Parathyroid adenoma (tissue), 2 donors: Measurements from ENCODE around the gene APLP2.

Source experiments
- H2AFZ ChIP-seq: fragments of 300-600 bp; sonication (generic); one replicate; pipeline ENCODE4 v1.7.0; 2017; ENCODE audit warnings: antibody characterized with exemption, mild to moderate bottlenecking
- H3K27ac ChIP-seq: fragments of 300-600 bp; sonication (generic); one replicate; pipeline ENCODE4 v1.7.0; 2017
- H3K27me3 ChIP-seq: fragments of 300-600 bp; sonication (generic); one replicate; pipeline ENCODE4 v1.7.0; 2017; ENCODE audit warnings: low read length; ENCODE audit not compliant: control insufficient read depth, insufficient read depth
- H3K36me3 ChIP-seq: fragments of 300-600 bp; sonication (generic); one replicate; pipeline ENCODE4 v1.7.0; 2017; ENCODE audit warnings: low read length; ENCODE audit not compliant: control insufficient read depth, insufficient read depth
- H3K4me1 ChIP-seq: fragments of 300-600 bp; sonication (generic); one replicate; pipeline ENCODE4 v1.7.0; 2017; ENCODE audit warnings: control low read depth
- H3K4me2 ChIP-seq: fragments of 300-600 bp; sonication (generic); one replicate; pipeline ENCODE4 v1.7.0; 2017; ENCODE audit warnings: low read length
- H3K4me3 ChIP-seq: fragments of 300-600 bp; sonication (generic); one replicate; pipeline ENCODE4 v1.7.0; 2017; ENCODE audit warnings: low read depth, low read length
- H3K79me2 ChIP-seq: fragments of 300-600 bp; sonication (generic); one replicate; pipeline ENCODE4 v1.7.0; 2017; ENCODE audit warnings: control low read depth
- H3K9ac ChIP-seq: fragments of 300-600 bp; sonication (generic); one replicate; pipeline ENCODE4 v1.7.0; 2017; ENCODE audit warnings: mild to moderate bottlenecking
- H3K9me3 ChIP-seq: fragments of 300-600 bp; sonication (generic); one replicate; pipeline ENCODE4 v1.7.0; 2017; ENCODE audit warnings: low read length; ENCODE audit not compliant: control insufficient read depth
- CTCF ChIP-seq: fragments of 300-600 bp; sonication (generic); IDR thresholded peaks from one replicate; pipeline ENCODE4 v1.7.0; 2017; ENCODE audit warnings: antibody characterized with exemption, mild to moderate bottlenecking
- donor health status: primary hyperparathyroidism.

Gene APLP2

GRCh38 chr11:130086669-130087068 is 17.0 kb downstream of the APLP2 start:
- no peaks in the 10 kb centered on the region for H3K27me3 ChIP-seq
- no peak overlapping the region for H3K27ac ChIP-seq
- no peak for TF ChIP-seq CTCF
- H3K36me3 ChIP-seq = no peaks in the 10 kb centered on the region
- peaks cover 13% of the 10 kb centered on the region for H3K79me2 ChIP-seq
- no peaks in the 10 kb centered on the region for H3K9me3 ChIP-seq
- no peak overlapping the region for H2AFZ ChIP-seq
- no peak overlapping the region for H3K9ac ChIP-seq
- no peak overlapping the region for H3K4me3 ChIP-seq
- no peak overlapping the region for H3K4me2 ChIP-seq
- H3K4me1 ChIP-seq = no peaks in the 10 kb centered on the region

GRCh38 chr11:130087294-130087926 is 17.7 kb downstream of the APLP2 start:
- TF ChIP-seq CTCF = no peak
- Histone ChIP-seq H3K27me3 (no peaks in the 10 kb centered on the region), H2AFZ (no peak overlapping the region), H3K4me3 (no peak overlapping the region), H3K4me1 (no peaks in the 10 kb centered on the region), H3K9ac (no peak overlapping the region), H3K79me2 (peaks cover 12% of the 10 kb centered on the region), H3K36me3 (no peaks in the 10 kb centered on the region), H3K9me3 (no peaks in the 10 kb centered on the region), H3K27ac (no peak overlapping the region), H3K4me2 (no peak overlapping the region)

GRCh38 chr11:130088217-130088616 is 18.5 kb downstream of the APLP2 start:
- no peak overlapping the region for H2AFZ ChIP-seq
- no peaks in the 10 kb centered on the region for H3K36me3 ChIP-seq
- H3K4me2 ChIP-seq = no peak overlapping the region
- no peaks in the 10 kb centered on the region for H3K4me1 ChIP-seq
- no peaks in the 10 kb centered on the region for H3K9me3 ChIP-seq
- TF ChIP-seq CTCF = no peak
- H3K4me3 ChIP-seq = no peak overlapping the region
- no peak overlapping the region for H3K9ac ChIP-seq
- H3K27me3 ChIP-seq = no peaks in the 10 kb centered on the region
- peaks cover 9% of the 10 kb centered on the region for H3K79me2 ChIP-seq
- no peak overlapping the region for H3K27ac ChIP-seq

- H3K27me3 ChIP-seq = no peaks in the 10 kb centered on the region
- H3K9me3 ChIP-seq = no peaks in the 10 kb centered on the region
- no peaks in the 10 kb centered on the region for H3K36me3 ChIP-seq
- peaks cover 7% of the 10 kb centered on the region for H3K79me2 ChIP-seq
- H3K4me1 ChIP-seq = no peaks in the 10 kb centered on the region
- no peak overlapping the region for H3K27ac ChIP-seq
- no peak for TF ChIP-seq CTCF
- no peak overlapping the region for H3K4me2 ChIP-seq
- no peak overlapping the region for H3K4me3 ChIP-seq
- H2AFZ ChIP-seq = no peak overlapping the region
- no peak overlapping the region for H3K9ac ChIP-seq
Measured at GRCh38 chr11:130088919-130089673, 19.4 kb downstream of the APLP2 start.
